Lung (tissue), 12 donors: ENCODE results near the gene PIGN. TPM values are rescaled to one million over a fixed set of nuclear protein-coding genes. Genes with fewer than 3 reads are reported as not detected.

Experiments used
- ATAC-seq: fragments of 200-7000 bp; cut with Tn5 transposase; one replicate; pipeline ENCODE4 v1.9.1; 2020; ENCODE audit warnings: moderate number of reproducible peaks; ENCODE audit not compliant: insufficient read depth, low FRiP score
- DNase-seq, 3 donors: peaks; one replicate each; pipeline ENCODE4 v3.0.0-alpha.2; 2013 to 2017
- H3K27ac ChIP-seq, 2 donors: one replicate each; pipeline ENCODE4 v1.5.1; 2013; ENCODE audit warnings: mild to moderate bottlenecking in 2 of 2, moderate library complexity in 2 of 2, control low read depth in 1 of 2, inconsistent platforms in 1 of 2, low read depth in 1 of 2, low read length in 1 of 2
- H3K27me3 ChIP-seq, 3 donors: one replicate each; pipeline ENCODE4 v1.5.1; 2013; ENCODE audit warnings: low read length in 2 of 3; ENCODE audit not compliant: control insufficient read depth in 3 of 3, insufficient read depth in 3 of 3
- H3K36me3 ChIP-seq, 4 donors: one replicate each; pipeline ENCODE4 v1.5.1; 2013; ENCODE audit warnings: low read length in 4 of 4, mild to moderate bottlenecking in 1 of 4, moderate library complexity in 1 of 4; ENCODE audit not compliant: control insufficient read depth in 4 of 4, insufficient read depth in 4 of 4
- H3K4me1 ChIP-seq, 5 donors: one replicate each; pipeline ENCODE4 v1.5.1; 2013; ENCODE audit warnings: low read length in 5 of 5, mild to moderate bottlenecking in 2 of 5, moderate library complexity in 1 of 5; ENCODE audit not compliant: control insufficient read depth in 5 of 5, insufficient read depth in 5 of 5
- H3K4me3 ChIP-seq: one replicate; pipeline ENCODE4 v1.5.1; 2013; ENCODE audit warnings: mild to moderate bottlenecking, control low read depth, moderate library complexity
- H3K9ac ChIP-seq, 2 donors: one replicate each; pipeline ENCODE4 v1.5.1; 2013; ENCODE audit warnings: low read length in 2 of 2, control low read depth in 1 of 2; ENCODE audit not compliant: insufficient read depth in 1 of 2
- H3K9me3 ChIP-seq, 4 donors: one replicate each; pipeline ENCODE4 v1.5.1; 2013; ENCODE audit warnings: low read length in 3 of 4, mild to moderate bottlenecking in 1 of 4, moderate library complexity in 1 of 4; ENCODE audit not compliant: control insufficient read depth in 4 of 4, insufficient read depth in 3 of 4
- WGBS, 2 donors: extraction: QIAGEN DNeasy Blood & Tissue Kit; methylation state at CpG; one replicate each; pipeline ENCODE4 v1.1.7; 2013; 5-methylcytosine and 5-hydroxymethylcytosine counted together
- polyA plus RNA-seq, 2 donors: library from polyadenylated mRNA; stranded (reverse); fragments of 200-250 nt; gene quantifications; one replicate each; pipeline ENCODE4 v1.2.1, GENCODE V29; 2013
- total RNA-seq, 2 donors: library from RNA; depleted of rRNA in 1 of 2; stranded (reverse); fragments of >200 nt in 1 of 2; gene quantifications; one replicate each; pipeline ENCODE4 v1.2.1, GENCODE V29; 2014 to 2021
- TF ChIP-seq, protein P1 (sequence below): IDR thresholded peaks from 2 replicates; pipeline ENCODE4 v1.5.1; 2012; ENCODE audit warnings: mild to moderate bottlenecking; ENCODE audit errors: control extremely low read depth, extremely low read depth
- donor health status: control.
- donor health status: control.
- donor health status: Bipolar disorder and iron deficiency.
- donor health status: healthy.
- donor health status: DM: yes; HTN: yes; CAD: no.

PIGN gene
- total and polyA plus RNA-seq, 4 donors: 5.7 to 62.5 (median 16.3) TPM

DNA sequence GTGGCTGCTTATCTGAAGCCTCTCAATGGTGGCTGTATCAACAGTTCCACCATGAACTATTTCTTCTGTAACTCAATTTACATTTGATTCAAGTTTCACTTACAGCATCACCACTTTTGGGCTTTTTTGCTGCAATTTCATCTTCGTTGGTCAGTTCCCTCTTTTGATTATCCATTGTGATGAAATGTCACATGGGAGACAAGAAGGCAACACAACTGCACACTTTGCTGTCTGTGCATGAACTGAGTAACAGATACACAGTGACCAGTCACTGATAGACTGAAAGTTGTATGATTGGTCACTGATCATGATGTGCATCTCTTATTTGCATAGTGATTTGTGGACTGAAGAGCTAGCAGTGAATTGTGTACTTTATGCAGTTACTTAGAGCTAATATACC, 163.3 kb downstream of the PIGN start:
- Histone ChIP-seq H3K9ac (no peak overlapping the region), H3K36me3 (no peaks in the 10 kb centered on the region), H3K4me3 (no peak overlapping the region), H3K27ac (no peak overlapping the region), H3K27me3 (no peaks in the 10 kb centered on the region), H3K4me1 (peaks cover 0 to 2% (median 0%) of the 10 kb centered on the region in 5 donors), H3K9me3 (peaks cover 0 to 4% (median 0%) of the 10 kb centered on the region in 4 donors)
- ATAC-seq: no peak
- WGBS, 2 donors: 37 to 58% methylated on average over 1 of the region's 1 CpG
- TF ChIP-seq, protein P1, sequence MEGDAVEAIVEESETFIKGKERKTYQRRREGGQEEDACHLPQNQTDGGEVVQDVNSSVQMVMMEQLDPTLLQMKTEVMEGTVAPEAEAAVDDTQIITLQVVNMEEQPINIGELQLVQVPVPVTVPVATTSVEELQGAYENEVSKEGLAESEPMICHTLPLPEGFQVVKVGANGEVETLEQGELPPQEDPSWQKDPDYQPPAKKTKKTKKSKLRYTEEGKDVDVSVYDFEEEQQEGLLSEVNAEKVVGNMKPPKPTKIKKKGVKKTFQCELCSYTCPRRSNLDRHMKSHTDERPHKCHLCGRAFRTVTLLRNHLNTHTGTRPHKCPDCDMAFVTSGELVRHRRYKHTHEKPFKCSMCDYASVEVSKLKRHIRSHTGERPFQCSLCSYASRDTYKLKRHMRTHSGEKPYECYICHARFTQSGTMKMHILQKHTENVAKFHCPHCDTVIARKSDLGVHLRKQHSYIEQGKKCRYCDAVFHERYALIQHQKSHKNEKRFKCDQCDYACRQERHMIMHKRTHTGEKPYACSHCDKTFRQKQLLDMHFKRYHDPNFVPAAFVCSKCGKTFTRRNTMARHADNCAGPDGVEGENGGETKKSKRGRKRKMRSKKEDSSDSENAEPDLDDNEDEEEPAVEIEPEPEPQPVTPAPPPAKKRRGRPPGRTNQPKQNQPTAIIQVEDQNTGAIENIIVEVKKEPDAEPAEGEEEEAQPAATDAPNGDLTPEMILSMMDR: no peak
- DNase-seq: no peak

DNA sequence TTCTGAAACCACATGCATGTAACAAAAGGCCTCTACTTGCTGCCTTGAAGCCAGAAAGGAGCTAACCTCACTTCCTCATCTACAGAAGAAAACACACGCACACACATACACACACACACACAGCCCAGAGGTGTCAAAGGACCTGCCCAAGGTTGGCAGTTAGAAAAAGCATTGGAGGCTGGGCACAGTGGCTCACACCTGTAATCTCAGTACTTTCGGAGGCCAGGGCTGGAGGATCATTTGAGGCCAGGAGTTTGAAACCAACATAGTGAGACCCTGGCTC, 168.2 kb downstream of the PIGN start:
- Histone ChIP-seq H3K36me3 (no peaks in the 10 kb centered on the region), H3K27ac (no peak overlapping the region), H3K4me3 (no peak overlapping the region), H3K9ac (no peak overlapping the region), H3K27me3 (no peaks in the 10 kb centered on the region), H3K9me3 (peaks cover 0 to 4% (median 0%) of the 10 kb centered on the region in 4 donors), H3K4me1 (peaks cover 0 to 18% (median 7%) of the 10 kb centered on the region in 5 donors)
- WGBS, 2 donors: 61 to 92% methylated on average over 2 of the region's 2 CpGs
- ATAC-seq (no peak), DNase-seq (no peak)
- TF ChIP-seq, protein P1: no peak

DNA sequence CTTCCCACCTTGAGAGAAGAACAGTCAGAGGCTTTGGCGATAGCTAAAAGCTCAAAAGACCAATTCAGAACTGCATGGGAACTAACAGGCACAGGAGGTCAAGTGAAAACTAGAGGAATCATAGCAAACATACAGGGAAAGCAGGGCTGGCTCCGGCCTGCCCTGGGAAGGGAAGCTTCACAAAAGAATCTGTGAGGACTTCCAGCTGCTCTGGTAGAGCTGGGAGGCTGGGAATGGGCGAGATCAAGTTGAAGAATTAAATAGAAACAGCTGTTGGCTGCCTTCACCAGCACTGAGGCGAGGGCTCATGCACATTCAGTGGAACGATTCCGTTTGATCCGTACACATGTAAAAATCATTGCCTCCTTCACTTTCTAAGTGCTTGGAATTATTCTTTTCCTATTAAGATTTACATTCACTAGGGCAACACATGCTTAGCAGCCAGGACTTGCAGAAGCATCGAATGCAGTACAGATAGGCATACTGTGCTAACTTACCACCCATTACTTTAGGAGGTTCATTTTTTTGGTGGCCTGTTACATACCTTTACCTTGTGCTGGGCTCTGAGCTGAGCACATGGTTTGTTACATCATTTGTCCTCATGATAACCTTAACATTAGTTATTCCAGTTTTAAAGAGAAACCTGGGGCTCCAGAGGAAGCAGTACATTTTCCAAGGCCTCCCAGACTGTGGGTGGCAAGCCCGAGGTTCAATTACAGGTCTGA, 168.7 kb downstream of the PIGN start:
- no peak overlapping the region for H3K4me3 ChIP-seq
- ATAC-seq: no peak
- H3K9ac ChIP-seq: no peak overlapping the region
- H3K27me3 ChIP-seq: no peaks in the 10 kb centered on the region
- TF ChIP-seq, protein P1: no peak
- no peaks in the 10 kb centered on the region for H3K36me3 ChIP-seq
- H3K27ac ChIP-seq: peak overlapping the region in 1 of 2 donors; percentile 53
- peaks cover 0 to 18% (median 7%) of the 10 kb centered on the region in 5 donors for H3K4me1 ChIP-seq
- WGBS, 2 donors: 70 to 83% methylated on average over 9 of the region's 9 CpGs
- H3K9me3 ChIP-seq: peaks cover 0 to 4% (median 0%) of the 10 kb centered on the region in 4 donors
- DNase-seq: peak; percentile 92 to 98 (median 97)
